C1 segment of cervical spinal cord (tissue), 14 donors: ENCODE results near the gene TLN1.

Experiments used
- DNase-seq, 14 donors: peaks; one replicate each; lab custom pipeline; 2025; lab: John Stamatoyannopoulos, UW

The TLN1 gene

DNA sequence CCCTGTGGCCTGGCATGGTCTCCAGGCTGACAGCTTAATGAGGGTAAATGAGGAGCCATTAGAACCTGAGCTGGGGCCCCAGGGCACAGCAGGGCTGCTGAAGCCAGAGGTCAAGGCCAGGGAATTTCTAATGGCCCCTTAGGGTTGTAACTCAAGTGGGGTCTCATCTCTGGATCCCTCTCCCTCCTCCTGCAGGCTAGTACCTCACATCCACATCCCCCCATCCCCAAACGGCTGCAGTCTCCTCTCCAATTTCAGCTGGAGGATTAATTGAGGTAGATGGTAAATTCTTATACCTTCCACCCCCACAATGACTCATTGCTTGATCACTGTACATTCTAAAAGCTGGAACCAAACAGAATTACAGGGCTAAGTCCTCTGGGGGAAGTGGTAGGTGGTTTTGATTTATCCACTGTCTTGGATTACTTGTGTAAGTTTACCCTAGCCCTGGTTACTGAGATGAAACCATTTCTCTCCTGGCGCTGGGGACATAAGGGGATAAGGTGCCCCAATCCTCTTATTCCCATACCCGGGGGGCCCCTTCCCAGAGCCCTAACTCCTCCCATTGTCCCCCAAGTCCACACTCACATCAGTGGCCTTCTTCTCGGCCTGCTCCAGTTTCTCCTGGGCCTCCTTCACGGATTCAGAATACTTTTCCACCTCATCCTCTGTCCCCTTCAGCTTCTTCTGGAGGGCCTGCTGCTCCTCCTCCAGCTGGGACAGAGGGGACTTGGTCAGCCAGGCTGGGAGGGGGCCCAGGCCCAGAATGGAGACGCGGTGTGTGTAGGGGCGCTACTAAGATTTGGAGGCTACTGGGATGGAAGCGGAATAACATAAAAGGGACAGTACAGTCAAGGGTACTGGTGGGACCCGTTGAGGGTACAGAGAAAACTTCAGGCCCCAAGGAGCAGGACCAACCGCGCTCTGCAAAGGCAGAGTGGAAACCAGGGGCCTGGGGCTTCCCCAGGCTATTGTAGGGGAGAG, 43.1 kb downstream of the TLN1 start:
- DNase-seq: no peak

DNA sequence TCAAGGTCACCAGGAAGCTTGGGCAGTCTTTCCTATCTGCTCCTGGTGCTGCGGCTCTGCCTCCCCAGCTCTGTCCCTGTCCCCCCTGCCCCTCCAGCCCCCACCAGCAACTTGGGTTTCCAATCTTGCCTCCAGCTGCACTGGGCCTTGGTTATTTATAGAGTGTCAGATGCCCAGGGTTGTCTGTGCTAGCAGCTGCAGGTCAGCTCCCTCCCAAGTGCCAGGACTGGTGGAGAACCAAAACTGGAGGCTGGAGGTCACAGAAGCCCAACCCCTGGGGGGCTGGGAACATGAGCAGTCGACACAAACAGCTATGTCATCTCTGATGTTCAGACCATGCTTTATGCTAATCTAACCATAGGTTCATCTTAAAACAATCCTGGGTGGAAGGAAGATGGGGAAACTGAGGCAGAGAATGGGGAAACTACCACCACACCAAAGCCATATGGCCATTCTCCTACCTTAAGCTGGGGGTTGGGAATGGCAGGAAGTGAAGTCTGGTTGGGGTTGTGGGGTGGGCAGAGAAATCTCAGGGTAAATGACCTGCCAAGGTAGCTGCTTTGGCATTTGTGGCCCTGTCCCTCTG, 43.9 kb downstream of the TLN1 start:
- DNase-seq: no peak

DNA sequence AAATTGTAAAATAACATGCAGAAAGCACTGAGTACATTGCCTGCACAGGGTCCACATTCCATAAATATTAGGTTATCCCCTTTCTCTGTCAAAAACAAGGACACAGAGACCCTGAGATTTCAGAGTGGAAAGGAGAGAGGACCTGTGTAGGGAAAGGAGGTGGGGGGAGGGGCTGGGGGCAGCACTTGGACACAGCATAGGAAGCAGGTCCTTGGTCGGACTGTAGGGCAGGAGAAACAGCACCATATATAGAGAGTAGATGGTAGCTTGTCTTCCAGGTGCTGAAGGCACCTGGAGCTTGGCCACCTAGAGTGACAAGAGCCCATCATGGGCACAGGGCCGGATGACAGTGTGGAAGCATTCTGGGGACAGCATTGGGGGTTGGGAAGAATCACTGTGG, 44.7 kb downstream of the TLN1 start:
- no peak for DNase-seq

DNA sequence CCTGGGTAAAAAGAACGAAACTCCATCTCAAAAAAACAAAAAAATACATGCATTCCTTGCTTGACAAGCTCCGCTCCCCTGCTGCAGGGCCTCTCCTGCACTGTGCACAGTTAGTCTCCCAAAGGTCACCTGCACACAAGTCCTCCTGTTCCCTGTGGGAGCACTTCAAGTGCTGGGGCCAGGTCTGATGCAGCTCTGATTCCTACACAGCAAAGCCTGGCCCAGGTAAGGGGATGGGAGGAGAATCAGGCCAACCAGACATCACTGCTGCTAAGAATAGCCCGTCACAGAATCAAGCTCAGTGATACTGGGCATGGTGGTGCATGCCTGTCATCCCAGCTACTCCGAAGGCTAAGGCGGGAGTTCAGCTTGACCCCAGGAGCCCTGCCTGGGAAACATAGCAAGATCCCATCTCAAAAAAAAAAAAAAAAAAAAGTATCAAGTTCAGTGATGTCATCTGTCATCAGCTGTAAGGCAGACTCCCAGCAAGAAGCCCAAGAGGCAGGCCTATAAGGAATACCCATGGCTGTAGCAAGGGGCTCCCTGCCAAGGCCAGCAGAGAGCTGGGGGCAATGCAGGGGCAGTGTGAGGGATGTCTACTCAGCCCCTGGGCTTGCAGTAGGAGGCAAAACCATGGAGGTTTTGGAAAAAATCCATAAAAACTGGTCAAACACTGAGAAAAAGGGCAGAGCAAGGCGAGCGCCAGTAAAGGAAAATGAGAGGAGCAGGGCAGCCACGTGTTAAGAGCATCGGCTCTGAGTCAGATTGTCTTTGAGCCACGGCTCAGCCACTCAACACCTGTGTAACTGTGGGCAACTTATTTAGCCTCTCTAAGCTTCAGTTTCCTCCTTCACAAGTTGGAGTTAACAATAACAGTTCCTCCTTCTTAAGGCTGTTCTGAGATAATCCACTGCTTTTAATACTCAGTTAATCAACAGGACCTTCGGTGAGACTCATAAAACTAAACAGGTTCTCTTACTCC, 45.5 kb downstream of the TLN1 start:
- DNase-seq: peak in 1 of 14 donors; percentile 88

DNA sequence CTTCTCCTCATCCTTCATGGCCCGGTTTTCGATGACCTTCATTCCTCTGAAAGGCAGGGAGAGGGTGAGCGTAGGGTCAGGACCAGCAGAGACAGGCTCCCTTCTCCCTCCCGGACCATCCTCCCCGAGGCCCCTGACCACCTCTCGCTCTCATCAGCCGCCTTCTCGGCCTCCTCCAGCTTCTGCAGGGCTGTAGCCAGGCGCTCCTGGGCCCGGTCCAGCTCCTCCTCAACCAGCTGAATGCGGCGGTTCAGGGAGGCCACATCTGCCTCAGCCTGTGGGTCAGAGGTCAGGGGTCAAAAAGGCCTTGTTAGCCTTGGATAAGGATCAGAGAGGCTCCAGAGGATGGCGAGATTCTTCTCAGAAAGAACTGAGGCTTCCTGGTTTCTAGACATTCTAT, 46.5 kb downstream of the TLN1 start:
- no peak for DNase-seq

DNA sequence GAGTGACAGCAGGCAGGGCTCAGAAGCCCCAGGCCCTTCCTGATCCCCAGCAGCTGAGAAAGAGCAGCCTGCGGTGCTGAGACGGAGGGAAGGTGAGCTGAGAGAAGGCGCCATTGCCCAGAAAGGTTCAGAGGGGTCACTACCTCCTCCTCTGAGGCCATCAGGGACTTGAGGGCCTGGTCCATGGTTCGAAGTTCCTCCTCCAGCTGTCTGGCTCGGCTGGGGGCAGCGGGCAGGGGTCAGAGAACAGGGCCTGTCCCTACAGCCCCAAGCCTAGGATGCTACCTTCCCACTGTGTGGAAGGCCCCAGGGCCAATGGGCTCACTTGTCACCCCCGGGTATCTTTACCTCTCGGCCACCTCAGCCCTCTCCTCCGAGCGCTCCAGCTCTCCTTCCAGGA, 47.1 kb downstream of the TLN1 start:
- DNase-seq: no peak

DNA sequence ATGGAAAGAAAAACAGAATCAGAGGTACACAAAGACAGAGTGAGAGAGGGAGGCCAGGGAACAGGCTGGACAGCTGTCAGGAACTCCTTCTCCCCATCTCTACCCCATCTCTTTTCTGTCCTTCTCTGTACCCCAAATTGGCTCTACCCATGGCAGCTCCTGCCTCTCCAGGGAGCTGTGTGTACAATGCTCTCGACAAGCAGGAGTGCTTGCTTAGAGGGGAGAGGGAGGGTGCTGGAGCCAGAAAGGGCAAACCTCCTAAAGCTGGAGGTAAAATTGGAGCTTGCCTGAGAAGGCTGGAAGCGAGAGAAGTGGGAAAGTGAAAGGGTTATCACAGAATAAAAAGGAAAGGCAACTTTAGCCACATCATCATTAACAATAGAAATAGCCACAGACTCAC, 48.7 kb downstream of the TLN1 start:
- DNase-seq: no peak

DNA sequence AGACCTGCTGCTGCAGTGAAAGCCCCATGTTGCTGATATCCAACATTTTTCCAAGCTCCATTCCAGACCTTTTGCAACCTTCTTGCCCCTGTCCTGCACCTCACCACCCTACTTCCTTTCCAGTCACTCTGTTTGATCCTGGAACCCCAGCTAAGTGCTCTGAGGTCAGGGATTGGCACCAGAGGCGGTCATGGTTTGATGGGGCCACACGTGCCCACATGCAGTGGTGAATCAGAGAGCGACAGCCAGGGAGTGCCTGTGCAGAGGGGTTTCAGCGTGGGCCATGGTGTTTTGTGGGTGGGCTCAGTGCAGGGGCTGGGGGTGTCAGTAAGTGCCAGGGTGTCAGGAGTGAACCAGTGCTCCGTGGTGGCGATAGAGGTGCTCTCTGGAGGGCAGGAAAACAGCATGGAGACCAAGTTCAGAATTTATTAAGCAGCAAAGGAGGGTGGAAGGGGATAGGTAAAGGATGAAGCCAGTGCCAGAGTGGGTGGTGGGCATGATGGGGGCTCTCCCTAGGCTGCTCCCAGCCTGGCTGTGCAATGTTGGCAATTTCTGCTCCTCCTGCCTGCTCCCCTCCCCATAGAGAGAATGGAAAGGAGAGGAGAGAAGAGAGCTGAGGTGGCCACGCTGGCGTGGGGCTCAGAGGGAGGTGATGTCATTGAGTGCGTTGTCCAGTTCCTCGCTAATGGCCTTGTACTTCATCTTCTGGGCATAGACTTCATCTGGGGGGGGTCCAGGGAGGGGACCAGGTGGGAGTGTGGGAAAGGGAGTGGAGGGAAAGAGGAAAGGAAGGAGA, 49.3 kb downstream of the TLN1 start:
- DNase-seq: no peak

DNA sequence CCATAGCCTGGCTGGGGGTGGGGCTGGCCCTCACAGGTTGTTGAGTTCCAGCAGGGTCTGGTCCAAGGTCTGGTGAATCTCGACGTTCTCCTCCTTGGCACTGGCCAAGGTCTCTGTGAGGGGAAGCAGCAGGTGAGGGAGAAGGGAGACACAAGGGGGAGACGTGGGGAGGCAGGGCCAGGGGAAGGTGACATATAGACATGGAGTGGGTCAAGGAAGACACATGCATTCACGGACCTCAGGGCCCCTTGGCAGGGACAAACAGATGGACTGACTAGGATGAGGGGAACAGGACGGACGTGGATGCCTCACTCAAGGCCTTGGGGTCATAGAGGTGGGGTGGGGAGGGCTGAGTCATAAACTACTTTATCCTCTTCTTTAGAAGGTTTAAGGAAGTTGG, 49.9 kb downstream of the TLN1 start:
- DNase-seq: no peak

DNA sequence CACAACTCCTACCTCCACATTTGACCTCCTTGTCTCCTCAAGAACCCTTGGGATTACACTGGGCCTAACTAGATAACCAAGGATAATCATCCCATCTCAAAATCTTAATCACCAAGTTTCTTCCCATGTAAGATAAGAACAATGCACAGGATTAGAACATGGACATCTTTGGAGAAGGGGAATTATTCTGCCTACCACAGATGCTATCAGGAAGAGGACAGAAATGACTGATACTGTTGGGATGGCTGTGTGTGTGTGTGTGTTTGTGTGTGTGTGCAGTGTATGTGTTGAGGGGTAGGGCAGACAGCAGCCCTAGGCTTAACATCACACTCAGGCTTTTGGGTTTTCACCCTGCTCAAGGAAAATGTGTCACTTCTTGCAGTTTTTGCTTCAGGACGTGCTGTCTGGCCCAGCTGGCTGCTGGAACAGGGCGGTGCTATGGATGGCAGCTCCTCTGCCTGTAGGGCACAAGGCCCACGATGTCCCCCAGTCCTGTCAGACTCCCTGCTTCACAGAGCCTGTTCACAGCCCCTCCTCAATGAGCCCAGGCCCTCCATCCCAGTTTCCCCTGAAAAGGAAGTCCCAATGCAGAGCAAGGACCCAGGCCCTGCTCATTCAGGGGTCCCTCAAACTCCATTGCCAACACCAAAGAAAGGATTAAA, 50.5 kb downstream of the TLN1 start:
- DNase-seq: no peak

DNA sequence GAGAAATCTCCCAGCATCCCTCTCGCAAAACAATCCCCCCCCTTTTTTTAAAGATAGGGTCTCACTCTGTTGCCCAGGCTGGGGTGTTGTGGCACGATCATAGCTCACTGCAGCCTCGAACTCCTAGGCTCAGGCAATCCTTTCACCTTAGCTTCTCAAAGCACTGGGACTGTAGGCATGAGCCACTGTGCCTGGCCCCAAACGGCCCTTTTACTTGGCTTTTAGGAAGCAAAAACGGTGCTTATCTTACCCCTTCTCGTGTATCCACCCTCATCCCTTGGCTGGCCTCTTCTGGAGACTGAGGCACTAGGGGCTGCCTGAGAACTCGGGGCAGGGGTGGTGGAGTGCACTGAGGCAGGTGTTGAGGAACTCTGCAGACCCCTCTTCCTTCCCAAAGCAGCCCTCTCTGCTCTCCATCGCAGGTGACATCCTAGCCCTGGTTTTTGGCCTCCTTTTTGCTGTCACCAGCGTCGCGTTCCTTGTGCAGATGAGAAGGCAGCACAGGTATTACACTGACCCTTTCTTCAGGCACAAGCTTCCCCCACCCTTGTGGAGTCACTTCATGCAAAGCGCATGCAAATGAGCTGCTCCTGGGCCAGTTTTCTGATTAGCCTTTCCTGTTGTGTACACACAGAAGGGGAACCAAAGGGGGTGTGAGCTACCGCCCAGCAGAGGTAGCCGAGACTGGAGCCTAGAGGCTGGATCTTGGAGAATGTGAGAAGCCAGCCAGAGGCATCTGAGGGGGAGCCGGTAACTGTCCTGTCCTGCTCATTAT, 51.5 kb downstream of the TLN1 start:
- peak in 1 of 14 donors; percentile 58 for DNase-seq

DNA sequence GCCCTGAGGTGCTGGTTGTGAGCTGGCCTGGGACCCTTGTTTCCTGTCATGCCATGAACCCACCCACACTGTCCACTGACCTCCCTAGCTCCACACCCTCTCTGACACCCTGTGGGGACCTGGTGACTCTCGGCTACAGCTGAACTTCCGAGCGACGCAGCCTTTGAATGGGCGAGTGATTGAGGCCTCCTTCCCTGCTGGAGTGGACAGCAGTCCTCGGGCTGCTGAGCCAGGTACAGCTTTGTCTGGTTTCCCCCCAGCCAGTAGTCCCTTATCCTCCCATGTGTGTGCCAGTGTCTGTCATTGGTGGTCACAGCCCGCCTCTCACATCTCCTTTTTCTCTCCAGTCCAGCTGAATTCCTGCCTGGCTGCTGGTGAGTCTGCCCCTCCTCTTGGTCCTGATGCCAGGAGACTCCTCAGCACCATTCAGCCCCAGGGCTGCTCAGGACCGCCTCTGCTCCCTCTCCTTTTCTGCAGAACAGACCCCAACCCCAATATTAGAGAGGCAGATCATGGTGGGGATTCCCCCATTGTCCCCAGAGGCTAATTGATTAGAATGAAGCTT, 52.1 kb downstream of the TLN1 start:
- no peak for DNase-seq

DNA sequence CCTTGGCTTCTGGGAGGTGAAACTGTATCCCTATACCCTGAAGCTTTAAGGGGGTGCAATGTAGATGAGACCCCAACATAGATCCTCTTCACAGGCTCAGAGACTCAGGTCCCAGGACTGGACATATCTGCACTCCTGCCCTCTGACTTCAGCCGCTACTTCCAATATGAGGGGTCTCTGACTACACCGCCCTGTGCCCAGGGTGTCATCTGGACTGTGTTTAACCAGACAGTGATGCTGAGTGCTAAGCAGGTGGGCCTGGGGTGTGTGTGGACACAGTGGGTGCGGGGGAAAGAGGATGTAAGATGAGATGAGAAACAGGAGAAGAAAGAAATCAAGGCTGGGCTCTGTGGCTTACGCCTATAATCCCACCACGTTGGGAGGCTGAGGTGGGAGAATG, 52.9 kb downstream of the TLN1 start:
- no peak for DNase-seq

DNA sequence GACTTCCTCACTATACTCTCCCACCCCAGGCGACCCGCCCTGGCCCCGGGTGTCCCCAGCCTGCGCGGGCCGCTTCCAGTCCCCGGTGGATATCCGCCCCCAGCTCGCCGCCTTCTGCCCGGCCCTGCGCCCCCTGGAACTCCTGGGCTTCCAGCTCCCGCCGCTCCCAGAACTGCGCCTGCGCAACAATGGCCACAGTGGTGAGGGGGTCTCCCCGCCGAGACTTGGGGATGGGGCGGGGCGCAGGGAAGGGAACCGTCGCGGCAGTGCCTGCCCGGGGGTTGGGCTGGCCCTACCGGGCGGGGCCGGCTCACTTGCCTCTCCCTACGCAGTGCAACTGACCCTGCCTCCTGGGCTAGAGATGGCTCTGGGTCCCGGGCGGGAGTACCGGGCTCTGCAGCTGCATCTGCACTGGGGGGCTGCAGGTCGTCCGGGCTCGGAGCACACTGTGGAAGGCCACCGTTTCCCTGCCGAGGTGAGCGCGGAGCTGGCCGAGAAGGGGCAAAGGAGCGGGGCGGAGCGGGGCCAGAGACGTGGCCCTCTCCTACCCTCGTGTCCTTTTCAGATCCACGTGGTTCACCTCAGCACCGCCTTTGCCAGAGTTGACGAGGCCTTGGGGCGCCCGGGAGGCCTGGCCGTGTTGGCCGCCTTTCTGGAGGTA, 56.1 kb downstream of the TLN1 start:
- DNase-seq: peak in 2 of 14 donors; percentile 20 to 42

DNA sequence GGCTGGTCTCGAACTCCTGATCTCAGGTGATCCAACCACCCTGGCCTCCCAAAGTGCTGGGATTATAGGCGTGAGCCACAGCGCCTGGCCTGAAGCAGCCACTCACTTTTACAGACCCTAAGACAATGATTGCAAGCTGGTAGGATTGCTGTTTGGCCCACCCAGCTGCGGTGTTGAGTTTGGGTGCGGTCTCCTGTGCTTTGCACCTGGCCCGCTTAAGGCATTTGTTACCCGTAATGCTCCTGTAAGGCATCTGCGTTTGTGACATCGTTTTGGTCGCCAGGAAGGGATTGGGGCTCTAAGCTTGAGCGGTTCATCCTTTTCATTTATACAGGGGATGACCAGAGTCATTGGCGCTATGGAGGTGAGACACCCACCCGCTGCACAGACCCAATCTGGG, 56.8 kb downstream of the TLN1 start:
- peak in 1 of 14 donors; percentile 42 for DNase-seq

DNA sequence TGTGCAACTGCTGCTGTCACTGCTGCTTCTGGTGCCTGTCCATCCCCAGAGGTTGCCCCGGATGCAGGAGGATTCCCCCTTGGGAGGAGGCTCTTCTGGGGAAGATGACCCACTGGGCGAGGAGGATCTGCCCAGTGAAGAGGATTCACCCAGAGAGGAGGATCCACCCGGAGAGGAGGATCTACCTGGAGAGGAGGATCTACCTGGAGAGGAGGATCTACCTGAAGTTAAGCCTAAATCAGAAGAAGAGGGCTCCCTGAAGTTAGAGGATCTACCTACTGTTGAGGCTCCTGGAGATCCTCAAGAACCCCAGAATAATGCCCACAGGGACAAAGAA, 58.0 kb downstream of the TLN1 start:
- no peak for DNase-seq

DNA sequence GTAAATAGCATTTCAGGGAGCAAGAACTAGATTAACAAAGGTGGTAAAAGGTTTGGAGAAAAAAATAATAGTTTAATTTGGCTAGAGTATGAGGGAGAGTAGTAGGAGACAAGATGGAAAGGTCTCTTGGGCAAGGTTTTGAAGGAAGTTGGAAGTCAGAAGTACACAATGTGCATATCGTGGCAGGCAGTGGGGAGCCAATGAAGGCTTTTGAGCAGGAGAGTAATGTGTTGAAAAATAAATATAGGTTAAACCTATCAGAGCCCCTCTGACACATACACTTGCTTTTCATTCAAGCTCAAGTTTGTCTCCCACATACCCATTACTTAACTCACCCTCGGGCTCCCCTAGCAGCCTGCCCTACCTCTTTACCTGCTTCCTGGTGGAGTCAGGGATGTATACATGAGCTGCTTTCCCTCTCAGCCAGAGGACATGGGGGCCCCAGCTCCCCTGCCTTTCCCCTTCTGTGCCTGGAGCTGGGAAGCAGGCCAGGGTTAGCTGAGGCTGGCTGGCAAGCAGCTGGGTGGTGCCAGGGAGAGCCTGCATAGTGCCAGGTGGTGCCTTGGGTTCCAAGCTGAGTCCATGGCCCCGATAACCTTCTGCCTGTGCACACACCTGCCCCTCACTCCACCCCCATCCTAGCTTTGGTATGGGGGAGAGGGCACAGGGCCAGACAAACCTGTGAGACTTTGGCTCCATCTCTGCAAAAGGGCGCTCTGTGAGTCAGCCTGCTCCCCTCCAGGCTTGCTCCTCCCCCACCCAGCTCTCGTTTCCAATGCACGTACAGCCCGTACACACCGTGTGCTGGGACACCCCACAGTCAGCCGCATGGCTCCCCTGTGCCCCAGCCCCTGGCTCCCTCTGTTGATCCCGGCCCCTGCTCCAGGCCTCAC, 58.6 kb downstream of the TLN1 start, which contains the start of gene CA9:
CA9 (plus strand) TSS at position 797 of the 893 bp plus-strand sequence; CDS start at position 829, 32 bp downstream.
- DNase-seq: peak in 6 of 14 donors; percentile 13 to 98 (median 37)
